SK-N-MC (cell line): ENCODE results near the gene UBAC2.

Source experiments
- DNase-seq: peaks from one replicate; pipeline ENCODE4 v3.0.0-alpha.2; 2011; ENCODE audit warnings: low read depth, low spot score
- H3K27ac ChIP-seq: fragments of 200-600 bp; sonication (generic); 2 replicates; pipeline ENCODE4 v1.5.1; 2016; ENCODE audit warnings: mixed run types
- H3K36me3 ChIP-seq: fragments of 200-600 bp; sonication (generic); 2 replicates; pipeline ENCODE4 v1.6.1; 2017; ENCODE audit warnings: antibody characterized with exemption, low read length, mixed read lengths; ENCODE audit not compliant: insufficient read depth
- H3K4me3 ChIP-seq: fragments of 200-600 bp; sonication (generic); 2 replicates; pipeline ENCODE4 v1.5.1; 2016
- H3K9ac ChIP-seq: fragments of 200-600 bp; sonication (generic); 2 replicates; pipeline ENCODE4 v1.8.0; 2017; ENCODE audit warnings: mixed run types, mixed read lengths; ENCODE audit not compliant: insufficient read length
- H3K9me3 ChIP-seq: fragments of 200-600 bp; sonication (generic); 2 replicates; pipeline ENCODE4 v1.6.1; 2017; ENCODE audit warnings: low read depth, mild to moderate bottlenecking, antibody characterized with exemption, low read length, moderate library complexity, mixed read lengths
- EZH2 ChIP-seq: fragments of 200-600 bp; sonication (generic); IDR thresholded peaks from one replicate; pipeline ENCODE4 v1.6.1; 2017; ENCODE audit warnings: antibody characterized with exemption
- FOXP2 ChIP-seq: optimal IDR thresholded peaks from 2 replicates; pipeline ENCODE3; 2011; ENCODE audit warnings: mild to moderate bottlenecking, moderate library complexity; ENCODE audit not compliant: insufficient read depth; ENCODE audit errors: extremely low read length, control extremely low read depth
- POLR2AphosphoS5 ChIP-seq: IDR thresholded peaks from 2 replicates; pipeline ENCODE4 v1.6.1; 2012; ENCODE audit warnings: mild to moderate bottlenecking, low read depth, low read length, borderline replicate concordance

The UBAC2 gene

DNA sequence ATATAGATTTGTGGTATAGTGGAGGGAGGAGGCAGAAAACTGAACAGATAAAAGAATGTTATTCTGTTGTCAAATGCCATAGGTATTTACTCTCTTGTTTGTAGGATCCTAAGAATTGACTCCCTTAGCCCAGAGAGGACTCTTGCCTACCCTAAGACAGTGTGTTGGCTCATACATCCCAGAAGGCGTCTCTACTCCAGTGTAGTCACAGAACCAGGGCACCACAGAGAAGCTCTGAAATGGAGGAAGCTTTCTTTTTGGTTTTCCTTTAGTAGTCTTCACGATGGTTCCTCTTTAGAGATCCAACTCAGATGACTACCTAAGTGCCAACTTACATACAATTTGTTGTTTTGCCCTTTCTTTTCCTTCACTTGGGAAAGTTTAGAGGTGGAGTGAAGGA lies 92.5 kb downstream of the UBAC2 start:
- no peak for DNase-seq
- no peak overlapping the region for H3K27ac ChIP-seq
- TF ChIP-seq FOXP2: no peak

DNA sequence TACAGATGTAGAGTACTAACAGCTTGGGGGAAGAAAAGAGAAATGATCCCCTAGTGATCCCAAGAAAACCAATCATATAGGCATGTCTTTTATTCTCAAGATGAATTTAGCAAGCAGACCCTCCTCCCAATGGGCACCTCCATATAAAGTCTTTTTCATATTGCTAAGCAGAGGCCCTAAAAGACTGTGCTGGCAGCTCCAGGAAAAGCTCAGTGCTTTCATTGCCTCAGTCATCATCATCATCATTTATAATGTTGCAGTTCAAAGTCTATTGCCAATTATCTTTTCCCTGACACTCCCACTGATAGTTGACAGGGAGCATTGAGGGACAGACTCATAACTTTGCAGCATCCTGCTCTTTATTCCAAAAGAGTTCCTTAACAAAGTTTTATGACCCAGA lies 93.5 kb downstream of the UBAC2 start:
- Histone ChIP-seq H3K36me3 (no peaks in the 10 kb centered on the region), H3K9me3 (no peaks in the 10 kb centered on the region), H3K4me3 (no peak overlapping the region), H3K9ac (no peak overlapping the region), H3K27ac (no peak overlapping the region)
- DNase-seq: no peak
- TF ChIP-seq EZH2: no peak
- no peak for TF ChIP-seq POLR2AphosphoS5
- no peak for TF ChIP-seq FOXP2

More for the DNA sequence above, 92.5 kb downstream of the UBAC2 start:
- H3K36me3 ChIP-seq: no peaks in the 10 kb centered on the region
- H3K4me3 ChIP-seq: no peak overlapping the region
- H3K9me3 ChIP-seq: no peaks in the 10 kb centered on the region
- no peak overlapping the region for H3K9ac ChIP-seq

GRCh38 chr13:99294958-99295357 lies 94.3 kb downstream of the UBAC2 start:
- no peak for DNase-seq
- no peak for TF ChIP-seq POLR2AphosphoS5
- no peak for TF ChIP-seq EZH2
- no peak for TF ChIP-seq FOXP2
- no peak overlapping the region for H3K9ac ChIP-seq
- no peaks in the 10 kb centered on the region for H3K9me3 ChIP-seq
- H3K4me3 ChIP-seq: no peak overlapping the region
- no peaks in the 10 kb centered on the region for H3K36me3 ChIP-seq
- peak overlapping the region; percentile 90; the same call in 1 of the 2 replicates for H3K27ac ChIP-seq

DNA sequence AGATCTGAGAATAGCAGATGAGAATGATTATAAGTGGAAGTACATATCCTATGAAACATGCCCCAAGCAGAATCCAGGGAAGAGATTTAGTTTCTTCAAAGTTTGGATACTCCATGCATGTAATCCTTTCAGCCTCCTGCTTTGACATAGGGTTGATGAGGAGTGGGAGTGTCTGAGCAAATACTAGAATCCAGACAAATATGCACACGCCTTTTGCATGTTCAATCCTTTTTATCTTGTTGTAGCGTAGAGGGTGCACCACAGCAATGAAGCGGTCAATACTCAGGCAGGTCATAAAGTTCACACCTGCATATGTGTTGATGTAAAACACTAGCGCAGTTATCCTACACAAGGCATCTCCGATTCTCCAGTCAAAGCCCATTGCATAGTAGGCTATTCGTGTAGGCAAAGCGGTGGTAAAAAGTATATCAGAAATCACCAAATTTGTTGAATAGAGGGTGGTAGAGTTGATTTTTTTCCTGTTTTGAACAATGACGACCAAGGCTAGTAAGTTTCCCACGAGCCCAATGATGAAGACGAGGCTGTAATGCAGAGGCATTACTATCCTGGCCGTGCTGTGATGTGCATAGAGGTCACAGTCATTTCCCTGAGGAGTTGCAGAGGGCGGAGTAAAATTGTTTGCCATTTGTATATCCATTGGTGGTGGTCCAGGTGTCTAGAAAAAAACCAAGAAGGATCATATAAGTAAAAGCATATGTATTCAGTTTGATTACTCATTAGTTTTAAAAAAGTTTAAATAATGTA lies 95.0 kb downstream of the UBAC2 start:
- no peak overlapping the region for H3K9ac ChIP-seq
- no peaks in the 10 kb centered on the region for H3K9me3 ChIP-seq
- no peaks in the 10 kb centered on the region for H3K36me3 ChIP-seq
- TF ChIP-seq FOXP2 (no peak), EZH2 (no peak), POLR2AphosphoS5 (no peak)
- peak overlapping the region; percentile 90; the same call in 1 of the 2 replicates for H3K27ac ChIP-seq
- no peak overlapping the region for H3K4me3 ChIP-seq
- no peak for DNase-seq

DNA sequence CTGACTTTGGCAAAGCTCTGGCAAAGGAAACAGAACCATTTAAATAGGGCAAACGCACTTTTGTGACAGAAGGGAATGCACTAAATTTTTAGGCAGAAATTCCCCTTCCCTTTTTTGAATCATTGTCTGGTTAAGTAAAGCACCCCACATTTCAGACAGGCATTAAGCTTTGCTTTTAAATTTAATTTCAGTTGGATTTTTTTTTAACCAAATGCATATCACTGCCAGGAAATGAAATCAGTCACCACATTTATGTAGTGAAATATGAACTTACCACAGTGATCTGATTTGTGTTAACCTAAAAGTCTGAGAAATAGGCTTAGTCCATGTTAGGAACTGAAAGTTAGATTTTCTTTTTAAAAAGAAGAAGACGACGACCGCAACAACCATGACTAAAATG lies 95.7 kb downstream of the UBAC2 start:
- H3K9ac ChIP-seq: peak overlapping the region; percentile 26
- H3K4me3 ChIP-seq: peak overlapping the region; percentile 21
- H3K27ac ChIP-seq: peak overlapping the region; percentile 90
- H3K9me3 ChIP-seq: no peaks in the 10 kb centered on the region
- H3K36me3 ChIP-seq: no peaks in the 10 kb centered on the region
- DNase-seq: no peak
- no peak for TF ChIP-seq POLR2AphosphoS5
- TF ChIP-seq FOXP2: no peak
- no peak for TF ChIP-seq EZH2

DNA sequence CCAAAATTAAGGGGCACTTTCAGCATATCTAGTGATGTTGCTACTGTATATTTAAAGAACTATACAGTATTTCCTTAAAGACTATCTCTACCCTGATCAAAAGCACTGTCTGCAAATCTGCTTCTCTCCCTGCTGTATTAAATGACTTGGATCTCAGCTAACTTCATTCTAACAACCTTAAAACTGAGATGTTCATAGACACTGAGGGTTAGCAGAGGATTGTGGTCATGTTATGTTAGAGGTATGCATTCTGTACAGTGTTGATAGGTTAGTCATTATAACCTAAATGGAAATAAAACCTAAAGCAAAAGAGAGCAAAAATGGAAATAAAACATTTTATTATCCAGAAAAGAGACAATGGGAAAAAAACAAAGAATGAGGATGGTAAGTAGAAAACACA lies 96.7 kb downstream of the UBAC2 start:
- DNase-seq: no peak
- TF ChIP-seq EZH2: no peak
- TF ChIP-seq POLR2AphosphoS5: no peak
- no peak for TF ChIP-seq FOXP2
- Histone ChIP-seq H3K9me3 (no peaks in the 10 kb centered on the region), H3K36me3 (no peaks in the 10 kb centered on the region), H3K27ac (no peak overlapping the region), H3K9ac (no peak overlapping the region), H3K4me3 (no peak overlapping the region)

GRCh38 chr13:99298056-99298455 lies 97.4 kb downstream of the UBAC2 start:
- DNase-seq: no peak
- no peak overlapping the region for H3K4me3 ChIP-seq
- H3K36me3 ChIP-seq: no peaks in the 10 kb centered on the region
- TF ChIP-seq FOXP2: no peak
- TF ChIP-seq EZH2: no peak
- TF ChIP-seq POLR2AphosphoS5: no peak
- H3K9me3 ChIP-seq: no peaks in the 10 kb centered on the region
- H3K9ac ChIP-seq: no peak overlapping the region
- H3K27ac ChIP-seq: no peak overlapping the region

DNA sequence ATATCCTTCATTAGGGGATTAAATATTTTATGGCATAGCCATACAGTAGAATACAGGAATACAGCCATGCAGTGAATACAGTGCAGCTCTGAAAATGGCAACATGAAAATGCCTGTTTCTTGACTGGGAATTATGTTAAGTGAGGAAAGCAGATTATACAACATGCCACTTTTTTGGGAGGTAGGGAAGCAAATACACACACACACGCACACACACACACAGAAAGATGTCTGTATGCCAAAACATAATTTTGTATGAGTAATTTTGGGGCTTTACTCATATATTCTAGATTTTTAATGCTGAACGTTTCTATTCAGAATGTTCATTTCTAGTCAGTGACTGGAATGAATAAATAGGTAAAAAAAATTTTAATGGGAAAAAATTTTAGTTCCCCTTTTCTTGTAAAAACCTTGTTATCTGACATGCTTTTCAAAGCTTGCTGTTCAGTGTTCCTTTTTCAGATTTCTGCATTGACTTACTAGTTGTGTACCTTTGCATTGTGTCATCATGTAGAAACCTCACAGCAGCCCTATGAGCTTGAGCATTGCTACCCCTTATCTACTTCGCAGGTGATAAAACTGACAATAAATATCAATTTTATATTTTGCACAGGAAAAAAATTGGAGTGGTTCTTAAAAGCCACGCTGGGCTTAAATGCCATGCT lies 98.7 kb downstream of the UBAC2 start:
- TF ChIP-seq POLR2AphosphoS5 (no peak), FOXP2 (no peak)
- Histone ChIP-seq H3K36me3 (no peaks in the 10 kb centered on the region), H3K27ac (no peak overlapping the region), H3K9me3 (no peaks in the 10 kb centered on the region), H3K4me3 (no peak overlapping the region), H3K9ac (no peak overlapping the region)
- no peak for DNase-seq

DNA sequence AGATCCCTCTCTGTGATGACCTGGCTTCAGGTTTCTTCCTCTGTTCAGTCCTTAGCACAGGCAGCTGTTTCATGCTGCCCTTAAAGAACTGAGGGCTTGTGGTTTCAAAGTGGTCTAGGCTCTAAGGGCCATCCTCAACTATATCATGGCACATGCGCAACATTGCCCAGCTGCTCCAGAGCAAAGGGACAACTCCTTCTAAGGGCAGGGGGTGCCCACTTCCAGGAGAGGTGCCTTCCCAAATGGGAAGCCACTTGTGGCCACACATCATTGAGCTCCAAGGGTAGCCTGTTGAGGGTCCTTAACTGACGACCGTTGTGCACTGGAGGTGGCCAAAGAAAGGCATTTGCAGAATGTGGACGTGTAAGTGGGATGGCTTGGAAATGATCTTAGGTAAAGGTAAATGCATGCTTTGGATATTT lies 99.3 kb downstream of the UBAC2 start:
- Histone ChIP-seq H3K36me3 (no peaks in the 10 kb centered on the region), H3K4me3 (no peak overlapping the region), H3K9me3 (no peaks in the 10 kb centered on the region), H3K27ac (no peak overlapping the region), H3K9ac (no peak overlapping the region)
- no peak for DNase-seq
- TF ChIP-seq POLR2AphosphoS5 (no peak), EZH2 (no peak), FOXP2 (no peak)
